IMR-90 (cell line): ENCODE data around the gene GLS. TPM values are rescaled to one million over a fixed set of nuclear protein-coding genes. Genes with fewer than 3 reads are reported as not detected.

Experiments
- ATAC-seq: fragments of 200-7000 bp; cut with Tn5 transposase; 2 replicates; pipeline ENCODE4 v1.9.1; 2020; ENCODE audit warnings: low read depth, mild to moderate bottlenecking, moderate library complexity
- BruUV-seq: library from RNA; stranded (reverse); fragments of 400-500 nt; replicated peaks from 2 replicates; lab custom pipeline; 2021; lab: Mats Ljungman, UMichigan
- CTCF ChIA-PET: fragments of 300-600 bp; formaldehyde crosslinking; extraction: SDS; loops from one replicate; lab custom pipeline; 2021; ENCODE audit warnings: antibody characterized with exemption; lab: Yijun Ruan, JAX
- POLR2A ChIA-PET: fragments of 300-600 bp; sonication (Branson Sonifier 250); formaldehyde crosslinking; loops from one replicate; lab custom pipeline; 2022; ENCODE audit warnings: antibody characterized with exemption; ENCODE audit not compliant: unreplicated experiment; lab: Charles Lee
- DNase-seq: peaks from one replicate; pipeline ENCODE4 v3.0.0; 2013
- H2AFZ ChIP-seq: replicated peaks from 2 replicates; pipeline ENCODE3; 2013; ENCODE audit warnings: low read length, mild to moderate bottlenecking; ENCODE audit not compliant: poor library complexity
- H2AK5ac ChIP-seq: 2 replicates; pipeline ENCODE4 v1.6.1; 2013; ENCODE audit warnings: low read depth, low read length, inconsistent platforms
- H2AK9ac ChIP-seq: replicated peaks from 2 replicates; pipeline ENCODE3; 2013; ENCODE audit warnings: mild to moderate bottlenecking, low read depth, low read length, moderate library complexity; ENCODE audit not compliant: poor library complexity
- H2BK120ac ChIP-seq: 2 replicates; pipeline ENCODE4 v1.6.1; 2013; ENCODE audit warnings: low read depth, low read length, inconsistent platforms
- H2BK15ac ChIP-seq: 3 replicates; pipeline ENCODE4 v1.6.1; 2013; ENCODE audit warnings: low read depth, low read length, inconsistent platforms
- H2BK20ac ChIP-seq: 2 replicates; pipeline ENCODE4 v1.6.1; 2013; ENCODE audit warnings: low read depth, mild to moderate bottlenecking, inconsistent platforms, low read length, moderate library complexity
- H2BK5ac ChIP-seq: 2 replicates; pipeline ENCODE4 v1.6.1; 2013; ENCODE audit warnings: mild to moderate bottlenecking, low read depth, low read length, inconsistent platforms; ENCODE audit not compliant: poor library complexity, severe bottlenecking
- H3K14ac ChIP-seq: replicated peaks from 2 replicates; pipeline ENCODE4 v1.6.1; 2013; ENCODE audit warnings: low read depth, low read length, inconsistent platforms
- H3K18ac ChIP-seq: 2 replicates; pipeline ENCODE4 v1.6.1; 2013; ENCODE audit warnings: low read depth, low read length, control low read depth
- H3K23ac ChIP-seq: 2 replicates; pipeline ENCODE4 v1.6.1; 2013; ENCODE audit warnings: low read depth, low read length, inconsistent platforms
- H3K27ac ChIP-seq: 2 replicates; pipeline ENCODE4 v1.5.1; 2013; ENCODE audit warnings: mild to moderate bottlenecking, control low read depth, low read length; ENCODE audit not compliant: insufficient read depth
- H3K27me3 ChIP-seq: 2 replicates; pipeline ENCODE4 v1.6.1; 2013; ENCODE audit warnings: low read length; ENCODE audit not compliant: control insufficient read depth, insufficient read depth
- H3K36me3 ChIP-seq: 2 replicates; pipeline ENCODE4 v1.6.1; 2013; ENCODE audit warnings: low read length, mixed read lengths; ENCODE audit not compliant: control insufficient read depth, insufficient read depth
- H3K4ac ChIP-seq: 2 replicates; pipeline ENCODE4 v1.6.1; 2013; ENCODE audit warnings: low read depth, low read length, inconsistent platforms
- H3K4me1 ChIP-seq: 2 replicates; pipeline ENCODE4 v1.6.1; 2013; ENCODE audit warnings: low read length, mixed read lengths; ENCODE audit not compliant: control insufficient read depth, insufficient read depth
- H3K4me2 ChIP-seq: 2 replicates; pipeline ENCODE4 v1.6.1; 2013; ENCODE audit warnings: low read depth, mild to moderate bottlenecking, control low read depth, low read length, moderate library complexity
- H3K4me3 ChIP-seq: 2 replicates; pipeline ENCODE4 v1.5.1; 2013; ENCODE audit warnings: low read depth, mild to moderate bottlenecking, control low read depth, low read length, moderate library complexity; ENCODE audit not compliant: insufficient read depth
- H3K56ac ChIP-seq: 2 replicates; pipeline ENCODE4 v1.6.1; 2013; ENCODE audit warnings: low read length, inconsistent platforms; ENCODE audit not compliant: insufficient read depth; ENCODE audit errors: extremely low read depth
- H3K79me1 ChIP-seq, 2 experiments: 2 replicates each; pipeline ENCODE4 v1.6.1; 2013; ENCODE audit warnings: low read length in 2 of 2, inconsistent platforms in 1 of 2, low read depth in 1 of 2
- H3K9ac ChIP-seq: 2 replicates; pipeline ENCODE4 v1.6.1; 2013; ENCODE audit warnings: low read depth, low read length, control low read depth
- H3K9me1 ChIP-seq: 2 replicates; pipeline ENCODE4 v1.6.1; 2013; ENCODE audit warnings: low read length, inconsistent platforms; ENCODE audit not compliant: insufficient read depth
- H3K9me3 ChIP-seq: 2 replicates; pipeline ENCODE4 v1.6.1; 2013; ENCODE audit warnings: low read length; ENCODE audit not compliant: control insufficient read depth, insufficient read depth
- H4K20me1 ChIP-seq: 2 replicates; pipeline ENCODE4 v1.6.1; 2013; ENCODE audit warnings: low read length, inconsistent platforms; ENCODE audit not compliant: insufficient read depth
- H4K5ac ChIP-seq: 2 replicates; pipeline ENCODE4 v1.6.1; 2013; ENCODE audit warnings: mild to moderate bottlenecking, low read depth, low read length, control low read depth
- H4K8ac ChIP-seq, 2 experiments: 2 replicates each; pipeline ENCODE4 v1.6.1; 2013; ENCODE audit warnings: low read depth in 2 of 2, low read length in 2 of 2, control low read depth in 1 of 2, inconsistent platforms in 1 of 2
- H4K91ac ChIP-seq: 2 replicates; pipeline ENCODE4 v1.6.1; 2013; ENCODE audit warnings: low read depth, low read length, inconsistent platforms; ENCODE audit not compliant: insufficient read depth
- MXI1 ChIP-seq: IDR thresholded peaks from 2 replicates; pipeline ENCODE4 v1.6.1; 2012; ENCODE audit warnings: low read depth, mild to moderate bottlenecking, low read length, moderate library complexity, borderline replicate concordance
- WGBS, 2 experiments: methylation state at CpG; one replicate each; pipeline versions ENCODE4 v1.1.5 to v1.1.7; 2013; ENCODE audit warnings: missing lambda C conversion rate in 2 of 2; ENCODE audit not compliant: insufficient read length in 1 of 2; ENCODE audit errors: extremely low coverage in 2 of 2; 5-methylcytosine and 5-hydroxymethylcytosine counted together
- dilution Hi-C: fragments of 300-500 bp; cut with HindIII; formaldehyde crosslinking; loops from one replicate; pipeline ENCODE4 v1.14.3; 2018; ENCODE audit warnings: low sequenced_read_pairs; ENCODE audit not compliant: unreplicated experiment
- in situ Hi-C: fragments of 300-500 bp; cut with MboI; formaldehyde crosslinking; loops from 3 replicates; pipeline ENCODE4 v1.14.3; 2019; ENCODE audit warnings: low sequenced_read_pairs, inconsistent platforms, mixed read lengths
- intact Hi-C: fragments of 100-400 bp; cut with micrococcal nuclease; formaldehyde crosslinking; loops from 2 replicates; pipeline ENCODE4 v1.10.0; 2022
- polyA plus RNA-seq, 3 experiments: library from polyadenylated mRNA; depleted of rRNA; stranded (reverse); fragments of >200 nt; gene quantifications; 2 replicates each; pipeline ENCODE4 v1.2.3, GENCODE V29; 2012; ENCODE audit warnings: low replicate concordance in 1 of 3
- total RNA-seq: library from RNA; depleted of rRNA; stranded (reverse); fragments of >200 nt; gene quantifications from 2 replicates; pipeline ENCODE4 v1.2.3, GENCODE V29; 2012

The GLS gene
- total and polyA plus RNA-seq, 2 of the 4 experiments (the other 2 are of a cell fraction), result 87.5 to 130 TPM

- intact Hi-C loops, result no loop called here
- no peak overlapping the region for H4K8ac ChIP-seq
- H4K20me1 ChIP-seq, result no peaks in the 10 kb centered on the region
- dilution Hi-C loops, result no loop called here
- H3K4ac ChIP-seq, result no peak overlapping the region
- peaks cover 5% of the 10 kb centered on the region; the same call in 1 of the 2 replicates for H3K9me1 ChIP-seq
- H3K27ac ChIP-seq, result no peak overlapping the region
- no peak overlapping the region for H3K56ac ChIP-seq
- BruUV-seq, result no TSS peak
- H3K4me2 ChIP-seq, result no peak overlapping the region
- CTCF ChIA-PET, result no interaction called here
- no peak overlapping the region for H2AK9ac ChIP-seq
- no CpG with 5 or more reads among the region's 3 CpGs for WGBS, 2 experiments
- H4K5ac ChIP-seq, result no peak overlapping the region
- H3K36me3 ChIP-seq, result peaks cover 19% of the 10 kb centered on the region
- no peak for DNase-seq
- peaks cover 10 to 45% of the 10 kb centered on the region in 2 experiments for H3K79me1 ChIP-seq
- TF ChIP-seq MXI1, result no peak
- H3K9me3 ChIP-seq, result 0 out of 2 replicates have a peak, but pooled peaks cover 2% of the 10 kb centered on the region
- H2AK5ac ChIP-seq, result no peak overlapping the region
- POLR2A ChIA-PET, result no interaction called here
- no peak overlapping the region for H2BK120ac ChIP-seq
- in situ Hi-C loops, result no loop called here
- H3K18ac ChIP-seq, result no peak overlapping the region
- H2BK20ac ChIP-seq, result no peak overlapping the region
- H3K9ac ChIP-seq, result no peak overlapping the region
- no peak overlapping the region for H4K91ac ChIP-seq
- no peak overlapping the region for H3K14ac ChIP-seq
- no peak overlapping the region for H3K23ac ChIP-seq
- H2BK15ac ChIP-seq, result no peak overlapping the region
- H2AFZ ChIP-seq, result no peak overlapping the region
- H3K4me3 ChIP-seq, result no peak overlapping the region
- ATAC-seq, result no peak
- no peaks in the 10 kb centered on the region; the same call in 1 of the 2 replicates for H3K4me1 ChIP-seq
- no peak overlapping the region for H2BK5ac ChIP-seq
- H3K27me3 ChIP-seq, result no peaks in the 10 kb centered on the region
Observed at GRCh38 chr2:190920085-190920484, 39.5 kb downstream of the GLS start.
